Loucy (cell line): ENCODE data around the gene PPM1B.
"Not testable (repeated sequence)": the region's sequence is repeated elsewhere in the genome, so short reads cannot be mapped to it uniquely, and the experiment has no call there.

Experiments used
- H2AFZ ChIP-seq: fragments of 200-600 bp; sonication (generic); 2 replicates; pipeline ENCODE4 v1.6.0; 2016; ENCODE audit warnings: antibody characterized with exemption, mild to moderate bottlenecking, low read length, moderate library complexity
- H3F3A ChIP-seq: fragments of 200-600 bp; 2 replicates; pipeline ENCODE4 v1.6.0; 2016; ENCODE audit warnings: antibody characterized with exemption, low read depth, mild to moderate bottlenecking
- H3K27me3 ChIP-seq: fragments of 200-600 bp; sonication (generic); 2 replicates; pipeline ENCODE4 v1.6.1; 2014; ENCODE audit warnings: low read length, mild to moderate bottlenecking; ENCODE audit not compliant: insufficient read depth, poor library complexity, severe bottlenecking
- H3K36me3 ChIP-seq: fragments of 200-600 bp; sonication (generic); 2 replicates; pipeline ENCODE4 v1.6.1; 2016; ENCODE audit warnings: low read length; ENCODE audit not compliant: insufficient read depth
- H3K4me1 ChIP-seq: fragments of 200-600 bp; sonication (generic); 2 replicates; pipeline ENCODE4 v1.5.1; 2014; ENCODE audit warnings: low read length, mild to moderate bottlenecking; ENCODE audit not compliant: insufficient read depth, poor library complexity, severe bottlenecking
- H3K4me2 ChIP-seq: fragments of 200-600 bp; sonication (generic); 2 replicates; pipeline ENCODE4 v1.6.0; 2014; ENCODE audit warnings: antibody characterized with exemption, low read length, low read depth, mild to moderate bottlenecking; ENCODE audit not compliant: poor library complexity, severe bottlenecking
- H3K4me3 ChIP-seq: fragments of 200-600 bp; sonication (generic); 2 replicates; pipeline ENCODE4 v1.5.1; 2014; ENCODE audit warnings: low read length, mild to moderate bottlenecking, mixed read lengths; ENCODE audit not compliant: poor library complexity, severe bottlenecking
- H3K79me2 ChIP-seq: fragments of 200-600 bp; sonication (generic); 2 replicates; pipeline ENCODE4 v1.6.1; 2014; ENCODE audit warnings: low read length; ENCODE audit not compliant: insufficient read depth
- H3K9ac ChIP-seq: fragments of 200-600 bp; sonication (generic); 2 replicates; pipeline ENCODE4 v1.6.0; 2014; ENCODE audit warnings: mild to moderate bottlenecking, low read depth, low read length, moderate library complexity; ENCODE audit not compliant: poor library complexity, severe bottlenecking
- H3K9me2 ChIP-seq: fragments of 200-600 bp; sonication (generic); replicated peaks from 2 replicates; pipeline ENCODE4 v1.6.1; 2016; ENCODE audit warnings: low read depth, low read length, mixed read lengths
- H3K9me3 ChIP-seq: fragments of 200-600 bp; sonication (generic); 2 replicates; pipeline ENCODE4 v1.6.1; 2014; ENCODE audit warnings: mild to moderate bottlenecking, antibody characterized with exemption, low read length, low read depth; ENCODE audit not compliant: insufficient read depth
- H4K20me1 ChIP-seq: fragments of 200-600 bp; sonication (generic); 2 replicates; pipeline ENCODE4 v1.6.0; 2014; ENCODE audit warnings: antibody characterized with exemption, low read length, mild to moderate bottlenecking; ENCODE audit not compliant: insufficient read depth, poor library complexity, severe bottlenecking
- CTCF ChIP-seq: fragments of 200-600 bp; sonication (generic); conservative IDR thresholded peaks from 2 replicates; pipeline ENCODE4 v1.5.1; 2014; ENCODE audit warnings: mild to moderate bottlenecking, antibody characterized with exemption, low read length
- EZH2phosphoT487 ChIP-seq: fragments of 200-600 bp; IDR thresholded peaks from 2 replicates; pipeline ENCODE4 v1.6.1; 2018; ENCODE audit warnings: antibody characterized with exemption, mild to moderate bottlenecking, moderate library complexity, borderline replicate concordance

The PPM1B gene

GRCh38 chr2:44130441-44130840 is 38.2 kb upstream of the PPM1B start:
- Histone ChIP-seq H3K9me3 (peaks cover 6% of the 10 kb centered on the region), H3K4me2 (no peak overlapping the region), H3F3A (no peaks in the 10 kb centered on the region), H2AFZ (no peak overlapping the region), H3K4me3 (no peak overlapping the region), H3K9me2 (no peaks in the 10 kb centered on the region), H3K79me2 (no peaks in the 10 kb centered on the region), H3K27me3 (no peaks in the 10 kb centered on the region), H3K9ac (no peak overlapping the region), H4K20me1 (no peaks in the 10 kb centered on the region), H3K4me1 (peaks cover 19% of the 10 kb centered on the region), H3K36me3 (no peaks in the 10 kb centered on the region)
- TF ChIP-seq CTCF (no peak), EZH2phosphoT487 (no peak)

GRCh38 chr2:44131177-44131576 is 37.5 kb upstream of the PPM1B start:
- Histone ChIP-seq H3K4me1 (peaks cover 12% of the 10 kb centered on the region), H4K20me1 (no peaks in the 10 kb centered on the region), H3K9me3 (peaks cover 6% of the 10 kb centered on the region), H3K79me2 (no peaks in the 10 kb centered on the region), H3K4me2 (no peak overlapping the region), H2AFZ (no peak overlapping the region), H3K4me3 (no peak overlapping the region), H3K36me3 (no peaks in the 10 kb centered on the region), H3K9me2 (no peaks in the 10 kb centered on the region), H3F3A (no peaks in the 10 kb centered on the region), H3K9ac (no peak overlapping the region), H3K27me3 (no peaks in the 10 kb centered on the region)
- TF ChIP-seq EZH2phosphoT487 (no peak), CTCF (no peak)

GRCh38 chr2:44133602-44134001 is 35.1 kb upstream of the PPM1B start:
- not testable (repeated sequence) for H3K4me2 ChIP-seq, H2AFZ ChIP-seq, H3K9me3 ChIP-seq, H3K9ac ChIP-seq, H3K36me3 ChIP-seq, H3F3A ChIP-seq, H3K27me3 ChIP-seq, H4K20me1 ChIP-seq, H3K9me2 ChIP-seq, H3K79me2 ChIP-seq, H3K4me3 ChIP-seq
- H3K4me1 ChIP-seq = peaks cover 12% of the 10 kb centered on the region

- Histone ChIP-seq H4K20me1 (no peaks in the 10 kb centered on the region), H3K27me3 (no peaks in the 10 kb centered on the region), H3K4me1 (peaks cover 17% of the 10 kb centered on the region), H2AFZ (no peak overlapping the region), H3K9ac (no peak overlapping the region), H3K4me3 (no peak overlapping the region), H3K4me2 (no peak overlapping the region), H3K9me3 (peaks cover 6% of the 10 kb centered on the region), H3K36me3 (no peaks in the 10 kb centered on the region), H3K9me2 (no peaks in the 10 kb centered on the region), H3K79me2 (no peaks in the 10 kb centered on the region), H3F3A (no peaks in the 10 kb centered on the region)
- TF ChIP-seq EZH2phosphoT487 (no peak), CTCF (no peak)
Observed at GRCh38 chr2:44134848-44135247, 33.8 kb upstream of the PPM1B start.
